Anterior cingulate cortex (tissue), 58 donors: Measurements from ENCODE around the gene HELZ.
"Not testable (repeated sequence)": the region's sequence is repeated elsewhere in the genome, so short reads cannot be mapped to it uniquely, and the experiment has no call there.

Experiments used
- DNase-seq, 58 donors: peaks; one replicate each; lab custom pipeline; 2025; lab: John Stamatoyannopoulos, UW

The HELZ gene

GRCh38 chr17:67198131-67198530 is 46.9 kb downstream of the HELZ start:
- DNase-seq = no peak

- not testable (repeated sequence) for DNase-seq
Measured at GRCh38 chr17:67197023-67197422, 48.0 kb downstream of the HELZ start.

GRCh38 chr17:67196422-67196821 is 48.6 kb downstream of the HELZ start:
- DNase-seq = no peak

GRCh38 chr17:67194134-67194533 is 50.9 kb downstream of the HELZ start:
- no peak for DNase-seq

GRCh38 chr17:67187927-67188326 is 57.1 kb downstream of the HELZ start:
- no peak for DNase-seq

GRCh38 chr17:67186782-67187181 is 58.2 kb downstream of the HELZ start:
- no peak for DNase-seq

GRCh38 chr17:67183531-67183930 is 61.5 kb downstream of the HELZ start:
- DNase-seq = no peak

GRCh38 chr17:67181825-67182224 is 63.2 kb downstream of the HELZ start:
- DNase-seq = no peak

GRCh38 chr17:67180275-67180674 is 64.7 kb downstream of the HELZ start:
- no peak for DNase-seq

GRCh38 chr17:67178555-67178954 is 66.4 kb downstream of the HELZ start:
- DNase-seq = no peak

- DNase-seq = no peak
Measured at GRCh38 chr17:67177732-67178131, 67.3 kb downstream of the HELZ start.

GRCh38 chr17:67174190-67174589 is 70.8 kb downstream of the HELZ start:
- no peak for DNase-seq

- no peak for DNase-seq
Measured at GRCh38 chr17:67171560-67171959, 73.4 kb downstream of the HELZ start.

GRCh38 chr17:67168496-67168895 is 76.5 kb downstream of the HELZ start:
- DNase-seq = no peak

GRCh38 chr17:67165201-67165600 is 79.8 kb downstream of the HELZ start:
- peak in 1 of 58 donors; percentile 40 for DNase-seq

GRCh38 chr17:67164302-67164701 is 80.7 kb downstream of the HELZ start:
- DNase-seq = no peak

GRCh38 chr17:67162771-67163170 is 82.2 kb downstream of the HELZ start:
- no peak for DNase-seq

- DNase-seq = no peak
Measured at GRCh38 chr17:67161573-67161972, 83.4 kb downstream of the HELZ start.

GRCh38 chr17:67160791-67161190 is 84.2 kb downstream of the HELZ start:
- no peak for DNase-seq

- peak in 6 of 58 donors; percentile 3 to 53 (median 16) for DNase-seq
Measured at GRCh38 chr17:67157732-67158639, 87.0 kb downstream of the HELZ start.

- DNase-seq = no peak
Measured at GRCh38 chr17:67156269-67157199, 88.5 kb downstream of the HELZ start.
